H1 (cell line): ENCODE data around the gene PANX2. TPM values are rescaled to one million over a fixed set of nuclear protein-coding genes. Genes with fewer than 3 reads are reported as not detected.

ENCODE experiments used
- CTCF ChIA-PET: fragments of 300-600 bp; sonication (Branson Sonifier 250); formaldehyde crosslinking; loops from one replicate; lab custom pipeline; 2021; ENCODE audit not compliant: partially characterized antibody; lab: Charles Lee
- POLR2A ChIA-PET: fragments of 300-600 bp; sonication (Branson Sonifier 250); formaldehyde crosslinking; loops from one replicate; lab custom pipeline; 2021; ENCODE audit warnings: inconsistent platforms; ENCODE audit not compliant: partially characterized antibody; lab: Charles Lee
- DNase-seq, 2 experiments: peaks; one replicate each; pipeline versions ENCODE4 v3.0.0 to v3.0.0-alpha.2; 2010 to 2022; ENCODE audit warnings: low spot score in 2 of 2, low read depth in 1 of 2, mixed read lengths in 1 of 2
- FAIRE-seq: peaks from 2 replicates; lab custom pipeline; 2011; peaks lifted over from hg19 to GRCh38; lab: Jason Lieb, UNC
- H2AFZ ChIP-seq: 2 replicates; pipeline ENCODE4 v1.8.1; 2012; ENCODE audit warnings: low read length, inconsistent platforms
- H2AK5ac ChIP-seq: 2 replicates; pipeline ENCODE4 v1.6.1; 2013; ENCODE audit warnings: low read depth, low read length
- H2BK120ac ChIP-seq: replicated peaks from 2 replicates; pipeline ENCODE3; 2013; ENCODE audit warnings: low read depth, low read length, inconsistent platforms
- H2BK12ac ChIP-seq: 2 replicates; pipeline ENCODE4 v1.6.1; 2013; ENCODE audit warnings: low read depth, low read length
- H2BK15ac ChIP-seq: 2 replicates; pipeline ENCODE4 v1.6.1; 2013; ENCODE audit warnings: low read length
- H2BK20ac ChIP-seq: 2 replicates; pipeline ENCODE4 v1.6.1; 2013; ENCODE audit warnings: low read length
- H2BK5ac ChIP-seq: 2 replicates; pipeline ENCODE4 v1.6.1; 2013; ENCODE audit warnings: low read depth, low read length
- H3K14ac ChIP-seq: 2 replicates; pipeline ENCODE4 v1.6.1; 2013; ENCODE audit warnings: inconsistent platforms; ENCODE audit not compliant: insufficient read length
- H3K18ac ChIP-seq: 2 replicates; pipeline ENCODE4 v1.6.1; 2013; ENCODE audit warnings: low read length; ENCODE audit errors: extremely low read depth
- H3K23ac ChIP-seq: 2 replicates; pipeline ENCODE4 v1.6.1; 2013; ENCODE audit warnings: inconsistent platforms; ENCODE audit not compliant: insufficient read length
- H3K23me2 ChIP-seq: 2 replicates; pipeline ENCODE4 v1.6.1; 2013; ENCODE audit warnings: low read depth, low read length
- H3K27ac ChIP-seq: 2 replicates; pipeline ENCODE4 v1.6.1; 2011; ENCODE audit warnings: low read depth, low read length, inconsistent platforms
- H3K27me3 ChIP-seq, 4 experiments: replicated peaks in 1 of 4; 1 replicate in 1 of 4; 2 replicates in 3 of 4; pipeline versions ENCODE4 v1.6.1 to v1.8.1; 2011 to 2013; ENCODE audit warnings: low read length in 3 of 4, mild to moderate bottlenecking in 3 of 4, inconsistent platforms in 2 of 4, mixed read lengths in 2 of 4, moderate library complexity in 1 of 4; ENCODE audit not compliant: control insufficient read depth in 3 of 4, insufficient read depth in 3 of 4; ENCODE audit errors: extremely low read depth in 1 of 4
- H3K36me3 ChIP-seq, 4 experiments: 2 replicates each; pipeline versions ENCODE4 v1.6.1 to v1.8.1; 2011 to 2013; ENCODE audit warnings: mild to moderate bottlenecking in 4 of 4, low read length in 3 of 4, moderate library complexity in 2 of 4, control low read depth in 1 of 4, inconsistent platforms in 1 of 4; ENCODE audit not compliant: insufficient read depth in 4 of 4, control insufficient read depth in 2 of 4
- H3K4ac ChIP-seq: replicated peaks from 2 replicates; pipeline ENCODE3; 2013; ENCODE audit warnings: low read length, low read depth, mixed read lengths, inconsistent platforms; ENCODE audit not compliant: insufficient read length
- H3K4me1 ChIP-seq, 4 experiments: replicated peaks in 1 of 4; 1 replicate in 1 of 4; 2 replicates in 3 of 4; pipeline versions ENCODE4 v1.6.1 to v1.8.1; 2011 to 2013; ENCODE audit warnings: low read length in 3 of 4, inconsistent platforms in 2 of 4, mixed read lengths in 1 of 4; ENCODE audit not compliant: insufficient read depth in 4 of 4, control insufficient read depth in 3 of 4
- H3K4me2 ChIP-seq, 2 experiments: 2 replicates each; pipeline versions ENCODE4 v1.6.1 to v1.8.1; 2011 to 2013; ENCODE audit warnings: low read depth in 2 of 2, low read length in 2 of 2, control low read depth in 1 of 2, inconsistent platforms in 1 of 2, mild to moderate bottlenecking in 1 of 2; ENCODE audit not compliant: insufficient read depth in 1 of 2
- H3K4me3 ChIP-seq, 4 experiments: fragments of 200-600, 300-600 bp in 1 of 4; sonication (generic), shearing (Covaris generic), sonication (Bioruptor Twin) in 1 of 4; 2 replicates each; pipeline versions ENCODE4 v1.5.1 to v1.8.1; 2011 to 2016; ENCODE audit warnings: low read length in 4 of 4, low read depth in 3 of 4, control low read depth in 2 of 4, inconsistent platforms in 2 of 4, mild to moderate bottlenecking in 2 of 4, mixed read lengths in 1 of 4, moderate library complexity in 1 of 4; ENCODE audit not compliant: insufficient read depth in 2 of 4; ENCODE audit errors: extremely low read depth in 1 of 4
- H3K56ac ChIP-seq: replicated peaks from 2 replicates; pipeline ENCODE3; 2013; ENCODE audit warnings: low read depth, mild to moderate bottlenecking, mixed read lengths, low read length, inconsistent platforms; ENCODE audit not compliant: insufficient read length
- H3K79me1 ChIP-seq: 2 replicates; pipeline ENCODE4 v1.6.1; 2013; ENCODE audit warnings: low read depth, low read length, control low read depth
- H3K79me2 ChIP-seq, 2 experiments: 2 replicates each; pipeline versions ENCODE4 v1.6.1 to v1.8.1; 2012 to 2013; ENCODE audit warnings: low read length in 2 of 2, mild to moderate bottlenecking in 2 of 2, inconsistent platforms in 1 of 2; ENCODE audit not compliant: insufficient read depth in 2 of 2, control insufficient read depth in 1 of 2
- H3K9ac ChIP-seq, 4 experiments: replicated peaks in 1 of 4; 1 replicate in 1 of 4; 2 replicates in 3 of 4; pipeline versions ENCODE4 v1.6.1 to v1.8.1; 2011 to 2013; ENCODE audit warnings: low read depth in 3 of 4, low read length in 3 of 4, control low read depth in 2 of 4, mild to moderate bottlenecking in 2 of 4, moderate library complexity in 2 of 4, inconsistent platforms in 1 of 4; ENCODE audit errors: extremely low read depth in 1 of 4
- H3K9me3 ChIP-seq, 2 experiments: 2 replicates each; pipeline versions ENCODE4 v1.6.1 to v1.8.1; 2012 to 2013; ENCODE audit warnings: mild to moderate bottlenecking in 2 of 2, moderate library complexity in 2 of 2, control low read depth in 1 of 2, inconsistent platforms in 1 of 2, low read depth in 1 of 2, low read length in 1 of 2, mixed read lengths in 1 of 2; ENCODE audit not compliant: insufficient read depth in 2 of 2
- H4K20me1 ChIP-seq, 2 experiments: replicated peaks in 1 of 2; 2 replicates each; pipeline versions ENCODE3 to v1.8.1; 2011 to 2013; ENCODE audit warnings: inconsistent platforms in 2 of 2, low read length in 2 of 2, mild to moderate bottlenecking in 1 of 2; ENCODE audit not compliant: insufficient read depth in 2 of 2, control insufficient read depth in 1 of 2
- H4K5ac ChIP-seq: 2 replicates; pipeline ENCODE4 v1.6.1; 2013; ENCODE audit warnings: low read length, low read depth, mixed read lengths, inconsistent platforms; ENCODE audit not compliant: insufficient read length
- H4K8ac ChIP-seq: 2 replicates; pipeline ENCODE4 v1.8.0; 2013; ENCODE audit warnings: mild to moderate bottlenecking, moderate library complexity, low read length, inconsistent platforms; ENCODE audit not compliant: insufficient read depth; ENCODE audit errors: extremely low read depth
- H4K91ac ChIP-seq: replicated peaks from 2 replicates; pipeline ENCODE3; 2013; ENCODE audit warnings: low read length, mixed read lengths, inconsistent platforms; ENCODE audit not compliant: insufficient read length
- EGR1 ChIP-seq: IDR thresholded peaks from 2 replicates; pipeline ENCODE4 v1.6.1; 2011; ENCODE audit warnings: low read depth, low read length, borderline replicate concordance
- POU5F1 ChIP-seq: IDR thresholded peaks from 2 replicates; pipeline ENCODE4 v1.6.1; 2011; ENCODE audit warnings: low read depth, mild to moderate bottlenecking, low read length, moderate library complexity
- WGBS, 2 experiments: shearing (Covaris generic) in 1 of 2; methylation state at CpG; one replicate each; pipeline versions ENCODE4 v1.1.6 to v1.1.7; 2013 to 2015; ENCODE audit warnings: low lambda C conversion rate in 2 of 2, mixed read lengths in 2 of 2, inconsistent platforms in 1 of 2, low coverage in 1 of 2, missing lambda C conversion rate in 1 of 2; ENCODE audit not compliant: insufficient replicate concordance in 2 of 2, insufficient coverage in 1 of 2, insufficient read length in 1 of 2; ENCODE audit errors: extremely low coverage in 1 of 2, missing lambda C conversion rate in 1 of 2; 5-methylcytosine and 5-hydroxymethylcytosine counted together
- polyA plus RNA-seq, 7 experiments: library from polyadenylated mRNA; depleted of rRNA in 3 of 7; stranded (reverse) in 5 of 7; unstranded in 2 of 7; fragments of >200 nt in 5 of 7; fragments of 200-250 nt in 2 of 7; gene quantifications; 1 replicate in 5 of 7; 2 replicates in 1 of 7; 4 replicates in 1 of 7; pipeline versions ENCODE4 v1.2.1 to v1.2.3, GENCODE V29; 2011 to 2013; ENCODE audit warnings: missing spikeins in 2 of 7, mixed read lengths in 2 of 7
- total RNA-seq: library from RNA; stranded (reverse); fragmentation: NEBNext Ultra II Directional; extraction: Animal tissue kit (Norgen Biotek cat#: 25700); gene quantifications from 2 replicates; pipeline ENCODE4 v1.2.1, GENCODE V29; 2021

Gene PANX2
- total and polyA plus RNA-seq, 2 of the 8 experiments (the other 6 are each of a cell fraction or from before 2014, with no cell fraction given), result 3.5 to 5.0 TPM

GRCh38 chr22:50220603-50221409 lies 50.3 kb downstream of the PANX2 start:
- Histone ChIP-seq H4K5ac (no peak overlapping the region), H3K79me2 (no peaks in the 10 kb centered on the region), H3K14ac (no peak overlapping the region), H2AK5ac (no peak overlapping the region), H2BK120ac (no peak overlapping the region)
- TF ChIP-seq POU5F1 (no peak), EGR1 (peak; percentile 37; the same call in 1 of the 2 replicates)
- TF ChIP-seq, all 59 proteins: peak for 1
- Histone ChIP-seq H3K4ac (no peak overlapping the region), H4K8ac (no peak overlapping the region; the same call in 1 of the 2 replicates), H2BK15ac (no peak overlapping the region), H3K36me3 (peaks cover 7 to 41% (median 29%) of the 10 kb centered on the region in 4 experiments), H3K18ac (no peak overlapping the region), H3K56ac (no peak overlapping the region), H4K91ac (no peak overlapping the region), H3K4me1 (peaks cover 0 to 11% (median 2%) of the 10 kb centered on the region in 4 experiments; a peak in 3 of 7 replicates), H3K4me2 (no peak overlapping the region), H3K4me3 (no peak overlapping the region), H2BK20ac (no peak overlapping the region), H2BK12ac (no peak overlapping the region), H3K9ac (no peak overlapping the region), H3K27ac (no peak overlapping the region), H3K9me3 (no peaks in the 10 kb centered on the region; a peak in 1 of 4 replicates), H4K20me1 (peaks cover 7 to 30% of the 10 kb centered on the region in 2 experiments), H3K79me1 (peaks cover 2% of the 10 kb centered on the region; the same call in 1 of the 2 replicates), H2BK5ac (no peak overlapping the region), H2AFZ (no peak overlapping the region), H3K23ac (no peak overlapping the region), H3K27me3 (no peaks in the 10 kb centered on the region), H3K23me2 (no peaks in the 10 kb centered on the region)
- FAIRE-seq, result no peak
- ChIA-PET POLR2A (interaction anchor here (0.8 to 1.0 kb wide), 2 partner anchors 9 to 225 kb away, joined by 3 to 4 read pairs; no protein-coding TSS in a partner anchor), CTCF (interaction anchor here (0.8 to 9.2 kb wide), 8 partner anchors 10 to 72 kb away, joined by 3 to 77 read pairs (median 4); no protein-coding TSS in a partner anchor)
- WGBS, 2 experiments, result 94% methylated on average over 40 of the region's 45 CpGs; no CpG with 5 or more reads in 1 of the 2 experiments
- DNase-seq, result no peak
